ENCODE data around the gene PHACTR3. TPM values are rescaled to one million over a fixed set of nuclear protein-coding genes. Genes with fewer than 3 reads are reported as not detected.

The PHACTR3 gene
- total RNA-seq, 1 experiment from 2014 or later: not detected

GRCh38 chr20:59817406-59817805 lies 213.1 kb downstream of the PHACTR3 start:
- BruUV-seq (replicated peaks): no TSS peak
- Histone ChIP-seq H3K79me2 (ENCODE audit: insufficient read depth, low read length) (no peaks in the 10 kb centered on the region), H3K27ac (ENCODE audit: low read depth, low read length) (no peak overlapping the region), H3K9ac (ENCODE audit: low read length) (no peak overlapping the region), H3K27me3 (ENCODE audit: insufficient read depth, low read length) (peaks cover 14% of the 10 kb centered on the region), H2AFZ (ENCODE audit: low read depth, low read length, poor library complexity, severe bottlenecking) (no peak overlapping the region), H3K4me1 (ENCODE audit: control insufficient read depth in 1 of 2, insufficient read depth in 2 of 2, low read length in 2 of 2) (no peaks in the 10 kb centered on the region), H3K4me3 (replicated peaks in 1 of 2; ENCODE audit: low read depth in 1 of 2, low read length in 2 of 2) (no peak overlapping the region), H3K9me3 (ENCODE audit: control insufficient read depth in 1 of 2, insufficient read depth in 1 of 2, low read depth in 1 of 2, low read length in 2 of 2) (no peaks in the 10 kb centered on the region), H3K4me2 (ENCODE audit: low read length) (no peak overlapping the region), H3K36me3 (ENCODE audit: control insufficient read depth in 1 of 2, insufficient read depth in 2 of 2, low read length in 2 of 2) (no peaks in the 10 kb centered on the region), H3K9me2 (ENCODE audit: insufficient read depth) (no peaks in the 10 kb centered on the region), H4K20me1 (ENCODE audit: insufficient read depth) (no peaks in the 10 kb centered on the region)
- TF ChIP-seq TCF7L2 (IDR thresholded peaks at IDR 0.05; ENCODE audit: borderline replicate concordance, extremely low read depth, insufficient read depth, insufficient read length) (no peak), JUND (IDR thresholded peaks at IDR 0.05) (no peak), ZFX (IDR thresholded peaks at IDR 0.05) (no peak), RAD21 (IDR thresholded peaks at IDR 0.05; ENCODE audit: low read depth) (no peak), EGR1 (IDR thresholded peaks at IDR 0.05; ENCODE audit: low read depth) (no peak), CTCF (IDR thresholded peaks at IDR 0.05 in 2 of 3, conservative IDR thresholded peaks at IDR 0.05 in 1 of 3; ENCODE audit: borderline replicate concordance in 1 of 3, insufficient read depth in 1 of 3, low read depth in 2 of 3, low read length in 2 of 3) (no peak), ELF1 (IDR thresholded peaks at IDR 0.05; ENCODE audit: borderline replicate concordance, low read depth) (no peak), SP1 (IDR thresholded peaks at IDR 0.05; ENCODE audit: low read depth) (no peak), SRF (IDR thresholded peaks at IDR 0.05; ENCODE audit: low read depth) (no peak), POLR2AphosphoS5 (IDR thresholded peaks at IDR 0.05; ENCODE audit: low read depth, low read length) (no peak), ZNF274 (IDR thresholded peaks at IDR 0.05; ENCODE audit: low read depth, low read length) (no peak), CBX3 (IDR thresholded peaks at IDR 0.05; ENCODE audit: low read depth) (no peak)
- ChIA-PET RAD21 (ENCODE audit: low non-redundant PET in 1 of 2, low total read pairs in 2 of 2, uncharacterized antibody in 2 of 2, unreplicated experiment in 2 of 2) (no interaction called here), CTCF (no interaction called here), POLR2A (no interaction called here)
- DNase-seq (ENCODE audit: low read depth, low spot score) (no peak), ATAC-seq (no peak)
- intact Hi-C loops (cut with micrococcal nuclease): no loop called here

Data from HCT116 (cell line).